ENCODE results near the gene SCGB1D4.

SCGB1D4 gene

DNA sequence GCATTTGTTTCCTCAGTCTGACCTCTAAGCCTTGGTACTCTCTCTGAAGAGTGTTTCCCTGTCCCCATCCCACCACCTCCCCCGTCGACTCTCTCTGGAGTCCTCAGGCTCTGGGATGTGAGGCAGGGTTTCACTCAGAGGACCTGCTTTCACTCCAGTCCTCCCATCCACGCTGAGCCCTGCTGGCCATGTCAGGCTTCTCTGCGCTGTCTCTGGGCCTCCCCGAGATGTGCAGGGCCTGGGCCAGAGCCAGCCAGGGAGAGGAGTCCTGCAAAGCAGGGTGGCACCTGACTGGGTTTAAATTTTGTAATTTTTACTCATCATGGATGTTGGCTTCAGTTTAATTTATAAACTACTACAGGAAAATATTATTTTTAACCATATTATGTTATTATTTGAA, 25.6 kb downstream of the SCGB1D4 start:
- DNase-seq: no peak

DNA sequence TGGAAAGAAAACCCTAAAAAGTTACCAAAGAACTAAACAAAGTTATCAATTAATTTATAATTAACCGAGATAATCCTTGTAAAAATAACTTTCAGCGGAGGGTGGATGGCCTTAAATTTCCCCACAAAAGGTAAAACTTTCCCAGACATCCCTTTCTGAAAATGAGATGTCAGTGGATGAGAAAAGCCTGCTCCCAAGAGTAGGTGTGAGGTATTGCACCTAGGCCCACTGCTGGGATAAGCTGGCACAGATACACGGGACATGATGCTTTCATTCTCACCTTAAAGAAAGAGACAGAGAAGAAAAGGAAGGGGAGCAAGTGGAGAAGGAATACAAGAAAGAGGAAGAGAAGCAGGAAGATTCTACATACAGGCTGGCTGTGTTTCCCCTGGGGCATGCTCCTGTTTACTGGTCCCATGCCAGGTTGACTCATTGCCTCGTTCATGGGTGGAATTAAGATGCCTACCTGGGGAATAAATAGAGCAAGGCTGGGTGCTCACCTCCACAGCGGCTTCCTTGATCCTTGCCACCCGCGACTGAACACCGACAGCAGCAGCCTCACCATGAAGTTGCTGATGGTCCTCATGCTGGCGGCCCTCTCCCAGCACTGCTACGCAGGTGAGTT, 29.1 kb downstream of the SCGB1D4 start, which contains the start of gene SCGB2A2:
Gene SCGB2A2 (plus strand): TSS at position 505 of the 625 bp plus-strand sequence. CDS start 59 bp downstream, at position 564.
- DNase-seq: peak; percentile 60

DNA sequence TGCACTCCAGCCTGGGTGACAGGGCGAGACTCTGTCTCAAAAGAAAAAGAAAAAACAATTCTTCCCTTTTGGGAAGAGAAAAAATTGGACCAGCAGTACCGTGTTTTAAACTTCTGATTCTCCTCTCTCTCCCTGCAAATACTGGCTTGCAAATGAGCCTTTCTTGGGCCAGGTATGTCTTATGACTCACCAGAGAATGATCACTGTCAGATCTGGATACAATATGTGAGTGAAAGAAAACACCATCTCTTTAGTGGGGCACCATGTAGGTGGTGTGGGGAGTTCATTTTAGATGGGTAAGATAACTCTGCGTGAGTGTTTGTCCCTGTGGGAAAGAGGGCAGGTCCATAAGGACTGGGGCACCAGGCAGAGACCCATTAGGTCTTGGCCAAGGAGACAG, 31.3 kb downstream of the SCGB1D4 start:
- DNase-seq: no peak

GRCh38 chr11:62267050-62267449, 31.8 kb downstream of the SCGB1D4 start:
- DNase-seq: no peak

DNA sequence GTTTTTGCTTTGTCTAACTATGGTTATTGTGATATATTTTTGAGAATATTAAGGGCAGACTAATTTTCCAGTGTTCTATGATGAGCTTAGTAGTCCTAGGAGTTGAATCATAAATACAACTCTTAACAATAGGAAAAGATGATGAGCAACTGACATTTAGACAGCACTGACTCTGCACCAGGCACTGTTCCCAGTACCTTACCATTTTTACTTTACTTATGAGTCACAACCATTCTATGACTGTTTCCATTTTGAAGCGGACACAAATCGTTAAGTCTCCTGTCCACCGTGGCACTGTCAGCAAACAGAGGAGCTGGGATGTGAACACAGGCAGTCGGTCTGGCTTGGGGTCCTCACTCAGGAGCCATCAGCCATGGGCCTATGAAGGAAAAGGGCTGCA, 32.3 kb downstream of the SCGB1D4 start:
- peak; percentile 35 for DNase-seq

GRCh38 chr11:62264004-62264403, 34.9 kb downstream of the SCGB1D4 start:
- no peak for DNase-seq

- DNase-seq: peak; percentile 19
Measured at GRCh38 chr11:62260261-62260953, 38.5 kb downstream of the SCGB1D4 start.

DNA sequence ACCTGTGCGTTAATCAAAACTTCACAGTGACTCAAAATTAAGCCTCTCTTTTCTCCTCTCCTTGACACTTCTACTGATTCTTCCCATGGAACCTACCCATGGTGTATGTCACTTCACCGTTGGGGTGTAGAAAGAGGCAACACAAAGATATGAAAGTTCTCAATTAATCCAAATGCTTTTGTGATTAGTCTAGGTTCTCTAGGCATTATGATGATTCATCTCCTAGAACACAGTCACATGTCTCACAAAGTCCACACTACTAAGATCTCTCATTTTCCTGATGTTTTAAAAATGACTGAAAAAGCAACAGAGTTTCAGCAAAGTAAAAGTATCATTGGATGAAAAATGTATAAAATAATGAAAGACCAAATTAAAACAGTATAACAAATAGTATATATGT, 42.6 kb downstream of the SCGB1D4 start:
- DNase-seq: no peak

GRCh38 chr11:62253999-62254542, 44.8 kb downstream of the SCGB1D4 start:
- DNase-seq: no peak

GRCh38 chr11:62251698-62252097, 47.2 kb downstream of the SCGB1D4 start:
- DNase-seq: no peak
